CD14-positive monocyte (primary cell): ENCODE data around the gene EFHC1. TPM values are rescaled to one million over a fixed set of nuclear protein-coding genes. Genes with fewer than 3 reads are reported as not detected.
A peak's percentile ranks its signal among the peaks of the same experiment; 100 is the strongest.

Experiments
- DNase-seq, 3 donors: peaks; one replicate each; pipeline ENCODE4 v3.0.0-alpha.2; 2011 to 2022
- H2AFZ ChIP-seq: 2 replicates; pipeline ENCODE4 v1.6.0; 2012; ENCODE audit warnings: mild to moderate bottlenecking, low read depth, low read length, inconsistent platforms; ENCODE audit not compliant: insufficient read depth, poor library complexity, severe bottlenecking
- H3K27ac ChIP-seq, 2 donors: 1 replicate in 1 of 2; 2 replicates in 1 of 2; pipeline ENCODE4 v1.5.1; 2012 to 2013; ENCODE audit warnings: low read length in 2 of 2, control low read depth in 1 of 2, inconsistent platforms in 1 of 2, low read depth in 1 of 2, mild to moderate bottlenecking in 1 of 2
- H3K27me3 ChIP-seq, 2 donors: one replicate each; pipeline versions ENCODE4 v1.6.0 to v1.6.1; 2011 to 2013; ENCODE audit warnings: low read length in 2 of 2; ENCODE audit not compliant: control insufficient read depth in 2 of 2, insufficient read depth in 2 of 2
- H3K36me3 ChIP-seq, 2 donors: replicated peaks in 1 of 2; 1 replicate in 1 of 2; 2 replicates in 1 of 2; pipeline versions ENCODE4 v1.5.1 to v1.6.1; 2012 to 2013; ENCODE audit warnings: low read length in 2 of 2, control low read depth in 1 of 2, inconsistent platforms in 1 of 2, mild to moderate bottlenecking in 1 of 2; ENCODE audit not compliant: insufficient read depth in 2 of 2, control insufficient read depth in 1 of 2
- H3K4me1 ChIP-seq, 2 donors: 1 replicate in 1 of 2; 2 replicates in 1 of 2; pipeline versions ENCODE4 v1.5.1 to v1.6.1; 2012 to 2013; ENCODE audit warnings: low read length in 2 of 2, control low read depth in 1 of 2, inconsistent platforms in 1 of 2, mild to moderate bottlenecking in 1 of 2, moderate library complexity in 1 of 2; ENCODE audit not compliant: insufficient read depth in 2 of 2, control insufficient read depth in 1 of 2
- H3K4me2 ChIP-seq: replicated peaks from 2 replicates; pipeline ENCODE3; 2012; ENCODE audit warnings: low read length, moderate library complexity, mild to moderate bottlenecking; ENCODE audit not compliant: poor library complexity, severe bottlenecking; ENCODE audit errors: extremely low read depth
- H3K4me3 ChIP-seq, 3 experiments: fragments of 200-600 bp in 1 of 3; sonication (generic) in 1 of 3; replicated peaks in 1 of 3; 1 replicate in 2 of 3; 2 replicates in 1 of 3; pipeline ENCODE4 v1.5.1; 2011 to 2013; ENCODE audit warnings: low read length in 3 of 3, mild to moderate bottlenecking in 3 of 3, control low read depth in 2 of 3, low read depth in 2 of 3, inconsistent platforms in 1 of 3, moderate library complexity in 1 of 3
- H3K79me2 ChIP-seq: 2 replicates; pipeline ENCODE4 v1.6.0; 2012; ENCODE audit warnings: mild to moderate bottlenecking, control low read depth, inconsistent platforms, low read length, moderate library complexity; ENCODE audit not compliant: insufficient read depth
- H3K9ac ChIP-seq: 2 replicates; pipeline ENCODE4 v1.6.0; 2017; ENCODE audit warnings: low read length, mild to moderate bottlenecking; ENCODE audit not compliant: insufficient read depth, poor library complexity, severe bottlenecking
- H3K9me3 ChIP-seq, 2 donors: replicated peaks in 1 of 2; 1 replicate in 1 of 2; 2 replicates in 1 of 2; pipeline versions ENCODE4 v1.5.1 to v1.6.1; 2012 to 2013; ENCODE audit warnings: low read length in 2 of 2, control low read depth in 1 of 2; ENCODE audit not compliant: control insufficient read depth in 1 of 2, insufficient read depth in 1 of 2
- H4K20me1 ChIP-seq: 2 replicates; pipeline ENCODE4 v1.6.0; 2012; ENCODE audit warnings: mild to moderate bottlenecking, low read length, control low read depth, moderate library complexity; ENCODE audit not compliant: insufficient read depth
- H3K27ac Mint-ChIP-seq, 7 donors: one replicate each; pipeline ENCODE4 v1.8.0; 2020; ENCODE audit warnings: mild to moderate bottlenecking in 7 of 7, mixed read lengths in 7 of 7, moderate library complexity in 6 of 7, inconsistent platforms in 2 of 7
- H3K27me3 Mint-ChIP-seq, 3 donors: one replicate each; pipeline ENCODE4 v1.8.0; 2021 to 2022; ENCODE audit warnings: low read depth in 3 of 3, mild to moderate bottlenecking in 3 of 3, mixed read lengths in 3 of 3, moderate library complexity in 3 of 3, inconsistent platforms in 1 of 3
- H3K36me3 Mint-ChIP-seq, 2 donors: one replicate each; pipeline ENCODE4 v1.8.0; 2020; ENCODE audit warnings: mixed read lengths in 2 of 2, inconsistent platforms in 1 of 2, mild to moderate bottlenecking in 1 of 2
- H3K4me1 Mint-ChIP-seq: one replicate; pipeline ENCODE4 v1.8.0; 2020; ENCODE audit warnings: mild to moderate bottlenecking, mixed read lengths
- H3K4me3 Mint-ChIP-seq, 2 donors: one replicate each; pipeline ENCODE4 v1.8.0; 2020; ENCODE audit warnings: mild to moderate bottlenecking in 2 of 2, mixed read lengths in 2 of 2, moderate library complexity in 1 of 2
- H3K9me3 Mint-ChIP-seq, 7 donors: one replicate each; pipeline ENCODE4 v1.8.0; 2020 to 2022; ENCODE audit warnings: mixed read lengths in 7 of 7, mild to moderate bottlenecking in 6 of 7, moderate library complexity in 6 of 7, inconsistent platforms in 2 of 7
- WGBS: methylation state at CpG from one replicate; pipeline ENCODE4 v1.1.5; 2013; ENCODE audit warnings: missing lambda C conversion rate; ENCODE audit not compliant: insufficient coverage; 5-methylcytosine and 5-hydroxymethylcytosine counted together
- intact Hi-C, 2 donors: fragments of 100-400 bp; cut with micrococcal nuclease; formaldehyde crosslinking; loops; one replicate each; pipeline versions ENCODE4 v1.15.0 to v1.15.1; 2023
- polyA plus RNA-seq, 3 donors: library from polyadenylated mRNA; depleted of rRNA in 1 of 3; unstranded in 2 of 3; stranded (reverse) in 1 of 3; fragments of 300-500 nt in 2 of 3; fragments of >200 nt in 1 of 3; fragmentation: Illumina TruSeq in 2 of 3; gene quantifications; 1 replicate in 2 of 3; 2 replicates in 1 of 3; pipeline ENCODE4 v1.2.3, GENCODE V29; 2012 to 2021
- TF ChIP-seq, protein P1 (sequence below): fragments of 200-600 bp; IDR thresholded peaks from one replicate; pipeline ENCODE4 v1.8.0; 2022; ENCODE audit warnings: antibody characterized with exemption, mild to moderate bottlenecking

EFHC1 gene
- polyA plus RNA-seq, 3 donors = 0.30 to 13.5 (median 2.3) TPM

DNA sequence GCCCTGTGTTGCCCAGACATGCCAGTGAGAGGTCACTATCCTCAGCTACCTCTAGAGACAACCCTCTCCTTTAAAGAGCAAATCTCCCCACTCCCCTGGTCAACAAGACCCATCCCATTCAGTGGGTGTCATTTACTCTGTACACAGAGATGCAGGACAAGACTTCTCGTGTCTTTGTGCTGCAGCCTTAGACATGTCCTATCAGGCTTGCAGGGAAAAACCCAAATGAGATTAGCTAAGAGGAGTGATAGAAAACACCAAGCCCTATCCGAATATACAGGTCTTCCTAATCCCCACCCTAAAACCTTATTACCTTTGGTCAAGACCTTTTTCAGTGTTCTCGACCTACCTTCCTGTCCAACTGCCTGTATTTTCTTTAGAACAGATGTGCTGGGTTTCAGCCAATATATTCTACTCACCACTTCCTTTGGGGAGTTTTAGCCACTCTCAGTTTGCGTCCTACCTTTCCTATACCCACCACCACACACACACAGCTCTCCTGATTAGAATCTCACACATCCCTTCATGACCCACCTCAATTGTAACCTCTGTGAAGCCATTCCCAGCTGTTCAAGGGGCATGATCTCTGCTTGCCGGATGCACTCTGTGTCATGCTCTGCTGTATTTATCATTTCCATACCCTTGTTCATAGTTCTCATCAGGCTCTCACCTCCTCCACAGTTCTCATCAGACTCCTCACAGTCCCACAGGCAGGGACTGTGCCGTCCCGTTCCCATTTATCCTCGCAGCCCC, 117.0 kb downstream of the EFHC1 start:
- Mint-ChIP-seq H3K9me3 (no peaks in the 10 kb centered on the region), H3K36me3 (peaks cover 24 to 34% of the 10 kb centered on the region in 2 donors), H3K4me3 (no peak overlapping the region), H3K27me3 (no peaks in the 10 kb centered on the region), H3K4me1 (peaks cover 13% of the 10 kb centered on the region), H3K27ac (peak overlapping the region in 3 of 7 donors; percentile 9 to 64 (median 30))
- Histone ChIP-seq H3K9me3 (no peaks in the 10 kb centered on the region), H4K20me1 (peaks cover 55% of the 10 kb centered on the region), H3K79me2 (peaks cover 53% of the 10 kb centered on the region), H3K9ac (no peak overlapping the region), H3K36me3 (peaks cover 10 to 32% of the 10 kb centered on the region in 2 donors), H2AFZ (no peak overlapping the region), H3K27ac (no peak overlapping the region), H3K4me1 (no peaks in the 10 kb centered on the region), H3K27me3 (no peaks in the 10 kb centered on the region), H3K4me3 (no peak overlapping the region), H3K4me2 (no peak overlapping the region)
- intact Hi-C loops = no loop called here
- DNase-seq = no peak
- WGBS = 38% methylated on average over 5 of the region's 8 CpGs
- TF ChIP-seq, protein P1, sequence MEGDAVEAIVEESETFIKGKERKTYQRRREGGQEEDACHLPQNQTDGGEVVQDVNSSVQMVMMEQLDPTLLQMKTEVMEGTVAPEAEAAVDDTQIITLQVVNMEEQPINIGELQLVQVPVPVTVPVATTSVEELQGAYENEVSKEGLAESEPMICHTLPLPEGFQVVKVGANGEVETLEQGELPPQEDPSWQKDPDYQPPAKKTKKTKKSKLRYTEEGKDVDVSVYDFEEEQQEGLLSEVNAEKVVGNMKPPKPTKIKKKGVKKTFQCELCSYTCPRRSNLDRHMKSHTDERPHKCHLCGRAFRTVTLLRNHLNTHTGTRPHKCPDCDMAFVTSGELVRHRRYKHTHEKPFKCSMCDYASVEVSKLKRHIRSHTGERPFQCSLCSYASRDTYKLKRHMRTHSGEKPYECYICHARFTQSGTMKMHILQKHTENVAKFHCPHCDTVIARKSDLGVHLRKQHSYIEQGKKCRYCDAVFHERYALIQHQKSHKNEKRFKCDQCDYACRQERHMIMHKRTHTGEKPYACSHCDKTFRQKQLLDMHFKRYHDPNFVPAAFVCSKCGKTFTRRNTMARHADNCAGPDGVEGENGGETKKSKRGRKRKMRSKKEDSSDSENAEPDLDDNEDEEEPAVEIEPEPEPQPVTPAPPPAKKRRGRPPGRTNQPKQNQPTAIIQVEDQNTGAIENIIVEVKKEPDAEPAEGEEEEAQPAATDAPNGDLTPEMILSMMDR = no peak

DNA sequence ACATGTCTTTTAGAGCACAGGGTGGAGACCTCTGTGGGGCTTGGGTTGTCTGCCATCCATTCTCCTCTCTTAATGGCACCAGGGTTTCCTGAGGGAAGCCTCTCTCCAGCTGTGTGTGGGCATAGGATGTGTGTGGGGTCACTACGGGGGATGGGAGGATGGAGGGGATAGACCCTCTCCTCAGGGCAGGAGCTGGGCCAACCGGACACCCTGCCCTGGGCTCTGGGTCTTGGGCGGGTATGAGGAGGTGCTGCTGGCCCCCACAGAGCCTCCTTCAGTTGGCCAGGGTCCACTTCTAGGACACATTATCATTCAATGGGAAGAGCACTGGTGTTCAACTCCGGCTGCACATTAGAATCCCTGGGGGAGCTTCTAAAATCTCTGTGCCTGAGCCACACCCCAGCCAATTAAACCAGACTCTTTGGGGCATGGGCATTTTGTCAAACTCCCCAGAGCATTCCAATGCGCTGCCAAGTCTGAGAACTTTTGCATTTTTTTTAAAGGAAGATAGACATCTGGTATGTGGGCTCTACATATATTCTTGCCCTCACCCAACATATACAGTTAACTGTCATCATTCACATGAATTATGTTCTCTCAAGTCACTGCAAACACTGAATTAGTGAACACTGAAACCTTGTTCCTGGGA, 118.2 kb downstream of the EFHC1 start:
- Histone ChIP-seq H3K9ac (no peak overlapping the region), H2AFZ (no peak overlapping the region), H3K4me3 (no peak overlapping the region), H3K79me2 (peaks cover 60% of the 10 kb centered on the region), H4K20me1 (peaks cover 62% of the 10 kb centered on the region), H3K36me3 (peaks cover 10 to 30% of the 10 kb centered on the region in 2 donors), H3K9me3 (no peaks in the 10 kb centered on the region), H3K4me1 (no peaks in the 10 kb centered on the region), H3K4me2 (no peak overlapping the region), H3K27me3 (no peaks in the 10 kb centered on the region), H3K27ac (no peak overlapping the region)
- peak overlapping the region in 1 of 7 donors; percentile 60 for H3K27ac Mint-ChIP-seq
- H3K4me3 Mint-ChIP-seq = no peak overlapping the region
- DNase-seq = no peak
- H3K27me3 Mint-ChIP-seq = no peaks in the 10 kb centered on the region
- intact Hi-C loops = no loop called here
- H3K36me3 Mint-ChIP-seq = peaks cover 28 to 29% of the 10 kb centered on the region in 2 donors
- TF ChIP-seq, protein P1 = no peak
- 100% methylated on average over 2 of the region's 5 CpGs for WGBS
- no peaks in the 10 kb centered on the region for H3K9me3 Mint-ChIP-seq
- H3K4me1 Mint-ChIP-seq = peaks cover 13% of the 10 kb centered on the region
